Stimulated activated CD4-positive, alpha-beta T cell treated with anti-CD3 and anti-CD28 coated beads, Interleukin-1b, Interleukin-23, amount 100 ng/mL, for 24 hours (primary cell): ENCODE measurements around the gene C16orf95.
"Not testable (repeated sequence)": the region's sequence is repeated elsewhere in the genome, so short reads cannot be mapped to it uniquely, and the experiment has no call there.

ENCODE experiments used
- DNase-seq, 4 experiments: peaks; one replicate each; pipeline ENCODE4 v3.0.0-alpha.2; 2020; ENCODE audit warnings: low read depth in 4 of 4, low spot score in 1 of 4

The C16orf95 gene

GRCh38 chr16:87347932-87348615, 30.9 kb upstream of the C16orf95 start:
- DNase-seq = no peak

- DNase-seq = no peak
These were observed 29.4 kb upstream of the C16orf95 start for GRCh38 chr16:87346517-87347060.

GRCh38 chr16:87345726-87346424, 28.7 kb upstream of the C16orf95 start:
- DNase-seq = no peak

DNA sequence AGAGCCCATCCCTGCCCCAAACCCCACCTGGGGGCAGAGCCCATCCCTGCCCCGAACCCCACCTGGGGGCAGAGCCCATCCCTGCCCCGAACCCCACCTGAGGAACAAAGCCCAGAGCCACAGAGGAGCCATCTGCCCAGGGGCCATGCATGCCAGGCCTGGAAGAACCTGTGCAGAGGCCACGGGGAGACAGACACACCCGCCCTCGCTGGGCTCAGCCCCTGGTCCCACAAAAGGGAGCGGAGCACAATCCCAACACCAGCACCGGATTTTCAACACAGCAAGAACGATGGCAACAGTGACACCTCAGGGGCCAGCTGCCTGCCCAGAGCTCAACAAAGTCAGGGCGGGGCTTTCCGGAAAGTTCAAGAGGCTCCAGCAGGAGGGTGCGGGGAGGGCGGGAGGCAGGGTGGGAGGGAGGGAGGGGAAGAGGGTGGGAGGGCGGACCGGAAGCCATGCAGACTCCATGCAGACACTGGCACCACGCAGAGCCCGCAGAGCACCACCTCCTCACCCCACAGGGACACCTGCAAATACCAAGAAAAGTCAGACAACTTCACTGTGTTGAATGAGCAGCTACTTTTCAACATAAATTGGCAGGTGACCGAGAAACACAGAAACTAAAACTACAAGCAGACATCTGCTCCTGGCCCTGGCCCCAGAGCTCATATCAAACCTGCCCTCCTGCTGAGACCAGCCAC, 27.9 kb upstream of the C16orf95 start:
- DNase-seq = peak in 2 of 4 experiments; percentile 15 to 33

DNA sequence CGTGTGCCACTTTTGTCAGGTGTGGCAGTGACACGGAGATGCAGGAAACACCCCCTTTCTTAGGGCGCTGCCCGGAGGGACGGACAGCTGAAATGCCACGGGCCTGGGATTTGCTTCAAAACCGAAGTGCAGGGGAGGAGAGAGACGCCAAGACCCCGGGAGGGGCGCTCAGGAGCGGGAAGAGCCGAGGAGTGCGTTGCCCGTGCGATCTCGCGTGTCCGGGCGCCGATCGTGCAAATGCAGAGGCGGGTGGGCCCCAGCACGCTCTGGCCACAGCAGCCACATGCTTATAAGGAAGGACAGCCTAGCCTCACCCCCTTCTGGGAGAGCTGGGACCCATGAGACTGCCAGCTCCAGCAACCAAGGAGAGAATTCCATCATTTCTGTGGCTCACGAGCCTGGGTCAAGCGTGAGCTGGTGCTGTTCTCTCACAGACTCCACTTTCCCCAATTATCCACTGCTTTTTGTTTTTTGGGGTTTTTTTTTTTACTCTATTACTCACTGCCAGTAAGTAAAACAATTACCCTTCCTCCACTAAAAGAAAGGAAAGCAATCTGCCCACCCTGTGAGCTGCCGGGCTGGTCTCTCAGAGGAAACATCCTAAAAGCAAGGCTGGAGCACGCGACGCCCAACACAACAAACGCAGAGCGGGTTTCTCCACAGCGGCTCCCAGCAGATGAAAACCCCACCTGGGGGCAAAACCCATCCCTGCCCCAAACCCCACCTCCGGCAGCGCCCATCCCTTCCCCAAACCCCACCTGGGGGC, 27.2 kb upstream of the C16orf95 start:
- no peak for DNase-seq

- no peak for DNase-seq
These were observed 26.5 kb upstream of the C16orf95 start for GRCh38 chr16:87343753-87344050.

GRCh38 chr16:87342978-87343752, 26.0 kb upstream of the C16orf95 start:
- no peak for DNase-seq

GRCh38 chr16:87342504-87342903, 25.3 kb upstream of the C16orf95 start:
- DNase-seq = no peak

DNA sequence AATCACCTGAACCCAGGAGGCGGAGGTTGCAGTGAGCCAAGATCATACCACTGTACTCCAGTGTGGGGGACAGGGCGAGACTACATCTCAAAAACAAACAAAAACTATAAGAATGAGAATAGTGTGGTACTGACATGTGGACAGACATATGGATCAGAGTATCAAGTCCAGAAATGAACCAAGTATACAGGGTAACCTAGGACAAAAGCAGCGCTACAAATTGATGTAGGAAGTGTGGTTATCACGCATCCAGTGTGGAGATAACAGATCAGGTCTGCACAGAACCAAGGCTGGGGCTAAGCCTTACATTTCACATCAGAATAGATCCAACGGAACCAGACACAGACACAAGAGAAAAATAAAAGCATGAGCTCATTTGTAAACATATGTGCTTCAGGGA, 23.0 kb upstream of the C16orf95 start:
- no peak for DNase-seq

DNA sequence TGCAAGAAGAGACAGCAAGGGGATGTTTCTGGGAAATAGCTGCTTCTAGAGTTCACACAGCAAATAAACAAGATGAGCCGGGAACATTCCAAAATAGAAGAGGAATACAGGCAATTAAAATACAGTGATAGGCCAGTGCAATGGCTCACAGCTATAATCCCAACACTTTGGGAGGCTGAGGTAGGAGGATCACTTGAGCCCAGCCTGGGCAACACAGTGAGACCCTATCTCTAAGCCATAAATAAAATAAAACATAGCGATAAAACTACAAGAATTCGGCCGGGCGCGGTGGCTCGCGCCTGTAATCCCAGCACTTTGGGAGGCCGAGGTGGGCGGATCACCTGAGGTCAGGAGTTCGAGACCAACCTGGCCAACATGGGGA, 22.5 kb upstream of the C16orf95 start:
- not testable (repeated sequence) for DNase-seq

GRCh38 chr16:87339086-87339723, 22.0 kb upstream of the C16orf95 start:
- no peak for DNase-seq

DNA sequence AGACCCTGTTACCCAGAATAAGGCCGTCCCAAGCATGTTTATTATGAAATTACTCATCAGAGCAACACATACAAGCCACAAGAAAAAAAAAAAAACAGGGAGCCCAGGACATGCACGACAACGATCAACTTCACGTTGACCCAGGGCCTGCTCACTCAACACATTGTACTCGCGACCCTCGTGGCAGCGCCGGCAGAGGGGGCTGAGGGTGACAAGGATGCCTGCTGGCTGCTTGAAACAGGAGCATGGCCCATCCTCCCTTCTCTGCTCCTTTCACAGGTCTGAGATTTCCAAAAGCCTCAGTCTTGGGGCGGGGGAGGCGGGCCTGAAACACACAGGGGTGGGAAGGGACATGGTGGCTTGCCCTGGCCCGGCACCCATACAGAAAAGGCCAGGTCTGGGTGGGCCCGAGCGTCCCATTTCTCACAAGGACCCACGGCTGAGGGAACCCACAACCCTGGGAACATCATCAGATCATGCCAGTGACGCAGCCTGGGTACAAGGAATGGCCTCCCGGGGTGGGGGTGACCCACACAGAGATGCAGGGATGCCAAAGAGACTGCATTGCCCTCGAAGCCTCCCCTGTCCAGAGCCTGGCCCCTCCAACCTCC, 21.1 kb upstream of the C16orf95 start:
- no peak for DNase-seq

DNA sequence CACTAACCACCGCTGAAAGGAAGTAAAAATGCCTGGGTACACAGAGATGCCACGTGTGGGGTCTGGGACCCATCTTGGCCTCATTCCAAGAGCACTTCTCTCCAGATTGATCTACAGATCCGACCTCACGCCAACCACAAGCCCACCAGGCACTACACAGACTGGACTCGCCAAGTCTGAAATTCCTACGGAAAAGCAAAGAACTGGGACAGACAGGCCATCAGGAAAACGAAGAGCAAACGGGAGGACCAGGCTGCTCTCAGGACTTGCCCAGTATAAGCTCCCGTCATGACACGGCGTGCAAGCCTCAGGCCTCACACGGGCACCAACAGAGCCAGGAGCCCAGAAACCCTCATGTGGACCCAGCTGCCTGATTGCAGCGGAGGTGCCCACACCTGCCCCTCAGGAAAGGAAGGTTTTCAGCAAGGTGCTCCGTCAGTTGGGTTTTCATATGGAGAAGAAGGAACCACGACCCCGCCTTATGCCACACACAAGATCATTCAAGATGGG, 20.1 kb upstream of the C16orf95 start:
- DNase-seq = no peak

GRCh38 chr16:87336434-87337240, 19.4 kb upstream of the C16orf95 start:
- DNase-seq = no peak

DNA sequence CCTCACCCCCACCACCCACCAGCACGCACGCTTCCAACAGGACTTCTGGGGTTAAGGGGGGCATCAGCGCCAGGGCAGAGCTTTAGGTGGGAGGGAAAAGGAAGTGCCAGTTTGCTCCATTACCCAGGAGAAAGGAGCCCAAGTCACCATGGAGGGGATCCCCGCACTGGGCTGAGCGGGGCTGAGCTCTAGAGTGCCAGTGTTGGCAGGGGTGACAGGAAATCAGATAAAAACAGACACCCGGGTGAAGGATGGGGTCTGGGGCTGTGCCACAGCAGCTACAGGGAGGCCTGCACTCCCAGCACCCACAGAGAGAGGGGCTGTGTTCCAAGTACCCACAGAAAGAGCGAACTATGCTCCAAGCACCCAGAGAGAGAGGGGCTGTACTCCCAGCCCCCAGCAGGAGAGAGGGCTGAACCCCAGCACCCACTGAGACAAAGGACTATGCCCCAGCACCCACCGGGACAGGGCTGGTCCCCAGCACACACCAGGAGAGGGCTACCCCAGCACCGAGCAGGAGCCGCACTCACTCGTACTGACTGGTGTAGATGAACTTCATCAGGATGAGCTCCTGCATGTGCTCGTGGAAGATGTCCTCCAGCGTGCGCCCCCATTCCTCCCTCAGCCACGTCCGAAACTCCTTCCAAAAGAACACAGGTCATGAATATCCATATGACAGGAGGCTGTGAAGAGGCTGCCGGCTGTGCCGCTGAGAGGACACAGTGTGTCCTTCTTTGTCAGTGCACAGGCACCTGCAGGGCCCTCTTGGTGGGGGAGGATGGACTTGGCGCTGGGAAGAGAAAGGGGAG, 18.6 kb upstream of the C16orf95 start:
- no peak for DNase-seq

- DNase-seq = no peak
These were observed 17.7 kb upstream of the C16orf95 start for GRCh38 chr16:87334651-87335624.
